ENCODE results near the gene APBB1IP.
A peak's percentile ranks its signal among the peaks of the same experiment; 100 is the strongest.

APBB1IP gene

GRCh38 chr10:26507441-26507840, 69.3 kb downstream of the APBB1IP start:
- DNase-seq (ENCODE audit: low spot score): no peak

- no peak for DNase-seq (ENCODE audit: low spot score)
Observed at GRCh38 chr10:26508016-26508415, 69.9 kb downstream of the APBB1IP start.

- DNase-seq (ENCODE audit: low spot score): no peak
Observed at GRCh38 chr10:26509307-26509706, 71.2 kb downstream of the APBB1IP start.

GRCh38 chr10:26513101-26513500, 75.0 kb downstream of the APBB1IP start:
- DNase-seq (ENCODE audit: low spot score): no peak

- DNase-seq (ENCODE audit: low spot score): no peak
Observed at GRCh38 chr10:26516540-26517101, 78.5 kb downstream of the APBB1IP start.

GRCh38 chr10:26517141-26517867, 79.2 kb downstream of the APBB1IP start:
- no peak for DNase-seq (ENCODE audit: low spot score)

- no peak for DNase-seq (ENCODE audit: low spot score)
Observed at GRCh38 chr10:26519803-26520202, 81.7 kb downstream of the APBB1IP start.

- no peak for DNase-seq (ENCODE audit: low spot score)
Observed at GRCh38 chr10:26520575-26520974, 82.4 kb downstream of the APBB1IP start.

GRCh38 chr10:26524161-26524896, 86.2 kb downstream of the APBB1IP start:
- no peak for DNase-seq (ENCODE audit: low spot score)

- DNase-seq (ENCODE audit: low spot score): no peak
Observed at GRCh38 chr10:26525586-26525985, 87.4 kb downstream of the APBB1IP start.

GRCh38 chr10:26527018-26527417, 88.9 kb downstream of the APBB1IP start:
- no peak for DNase-seq (ENCODE audit: low spot score)

GRCh38 chr10:26528048-26528447, 89.9 kb downstream of the APBB1IP start:
- DNase-seq (ENCODE audit: low spot score): no peak

- no peak for DNase-seq (ENCODE audit: low spot score)
Observed at GRCh38 chr10:26528715-26529393, 90.7 kb downstream of the APBB1IP start.

- DNase-seq (ENCODE audit: low spot score): peak; percentile 52
Observed at GRCh38 chr10:26534384-26534783, 96.2 kb downstream of the APBB1IP start.

GRCh38 chr10:26540601-26541000, 102.5 kb downstream of the APBB1IP start:
- peak; percentile 36 for DNase-seq (ENCODE audit: low spot score)

GRCh38 chr10:26543567-26544306, 105.6 kb downstream of the APBB1IP start:
- DNase-seq (ENCODE audit: low spot score): no peak

GRCh38 chr10:26544932-26545331, 106.8 kb downstream of the APBB1IP start:
- DNase-seq (ENCODE audit: low spot score): no peak

GRCh38 chr10:26550774-26551526, 112.8 kb downstream of the APBB1IP start:
- DNase-seq (ENCODE audit: low spot score): peak; percentile 48

- DNase-seq (ENCODE audit: low spot score): no peak
Observed at GRCh38 chr10:26554246-26554645, 116.1 kb downstream of the APBB1IP start.

- DNase-seq (ENCODE audit: low spot score): no peak
Observed at GRCh38 chr10:26555719-26556368, 117.7 kb downstream of the APBB1IP start.

Measured in iPS-NIHi11 (cell line).